HG03378 (cell line): ENCODE measurements around the gene ZFAND2A.
"Not testable (repeated sequence)": the region's sequence is repeated elsewhere in the genome, so short reads cannot be mapped to it uniquely, and the experiment has no call there.

Experiments used
- ATAC-seq: cut with Tn5 transposase; IDR thresholded peaks from one replicate; pipeline ENCODE4 v1.9.1; 2021; ENCODE audit warnings: mild to moderate bottlenecking, moderate library complexity; ENCODE audit not compliant: unreplicated experiment

Gene ZFAND2A

GRCh38 chr7:1154172-1154739 is 5.7 kb downstream of the ZFAND2A start:
- ATAC-seq: no peak

GRCh38 chr7:1152492-1152891 is 7.5 kb downstream of the ZFAND2A start:
- ATAC-seq: no peak

GRCh38 chr7:1151653-1152425 is 8.2 kb downstream of the ZFAND2A start:
- no peak for ATAC-seq

GRCh38 chr7:1151156-1151555 is 8.8 kb downstream of the ZFAND2A start:
- no peak for ATAC-seq

GRCh38 chr7:1150400-1151002 is 9.5 kb downstream of the ZFAND2A start:
- ATAC-seq: no peak

GRCh38 chr7:1149351-1149794 is 10.6 kb downstream of the ZFAND2A start:
- ATAC-seq: no peak

GRCh38 chr7:1147873-1148272 is 12.1 kb downstream of the ZFAND2A start:
- ATAC-seq: not testable (repeated sequence)

GRCh38 chr7:1144269-1144771 is 15.7 kb downstream of the ZFAND2A start:
- ATAC-seq: no peak

- ATAC-seq: not testable (repeated sequence)
Measured at GRCh38 chr7:1143031-1143430, 17.0 kb downstream of the ZFAND2A start.

- ATAC-seq: no peak
Measured at GRCh38 chr7:1142051-1142635, 17.9 kb downstream of the ZFAND2A start.

- no peak for ATAC-seq
Measured at GRCh38 chr7:1141651-1142050, 18.3 kb downstream of the ZFAND2A start.

GRCh38 chr7:1140476-1141104 is 19.4 kb downstream of the ZFAND2A start:
- no peak for ATAC-seq

- peak; percentile 32 for ATAC-seq
Measured at GRCh38 chr7:1137517-1138167, 22.4 kb downstream of the ZFAND2A start.

GRCh38 chr7:1136841-1137516 is 23.0 kb downstream of the ZFAND2A start:
- ATAC-seq: no peak

- ATAC-seq: no peak
Measured at GRCh38 chr7:1134951-1135350, 25.0 kb downstream of the ZFAND2A start.

GRCh38 chr7:1131471-1132265 is 28.3 kb downstream of the ZFAND2A start:
- ATAC-seq: no peak

GRCh38 chr7:1130021-1130990 is 29.7 kb downstream of the ZFAND2A start:
- no peak for ATAC-seq

GRCh38 chr7:1129431-1129830 is 30.6 kb downstream of the ZFAND2A start:
- no peak for ATAC-seq
